HG03378 (cell line): ENCODE measurements around the gene LVRN.

Source experiments
- ATAC-seq: cut with Tn5 transposase; IDR thresholded peaks from one replicate; pipeline ENCODE4 v1.9.1; 2021; ENCODE audit warnings: mild to moderate bottlenecking, moderate library complexity; ENCODE audit not compliant: unreplicated experiment

LVRN gene

GRCh38 chr5:115961381-115962238 lies 665 bp upstream of the LVRN start:
- no peak for ATAC-seq

- ATAC-seq = no peak
These were observed 509 bp downstream of the LVRN start for GRCh38 chr5:115962565-115963402.

- no peak for ATAC-seq
These were observed 1.3 kb downstream of the LVRN start for GRCh38 chr5:115963566-115963965.

GRCh38 chr5:115968770-115969169 lies 6.5 kb downstream of the LVRN start:
- ATAC-seq = no peak

- ATAC-seq = peak; percentile 70
These were observed 14.8 kb downstream of the LVRN start for GRCh38 chr5:115977096-115977495.

- ATAC-seq = no peak
These were observed 15.7 kb downstream of the LVRN start for GRCh38 chr5:115977988-115978387.

GRCh38 chr5:115978779-115979178 lies 16.5 kb downstream of the LVRN start:
- ATAC-seq = no peak

- no peak for ATAC-seq
These were observed 17.1 kb downstream of the LVRN start for GRCh38 chr5:115979201-115980041.

- no peak for ATAC-seq
These were observed 21.2 kb downstream of the LVRN start for GRCh38 chr5:115983519-115983918.

- ATAC-seq = no peak
These were observed 23.8 kb downstream of the LVRN start for GRCh38 chr5:115985802-115986757.

GRCh38 chr5:115988002-115988401 lies 25.7 kb downstream of the LVRN start:
- no peak for ATAC-seq

- no peak for ATAC-seq
These were observed 30.6 kb downstream of the LVRN start for GRCh38 chr5:115992848-115993350.

- no peak for ATAC-seq
These were observed 33.1 kb downstream of the LVRN start for GRCh38 chr5:115995351-115995750.

- ATAC-seq = no peak
These were observed 40.0 kb downstream of the LVRN start for GRCh38 chr5:116002116-116002906.

GRCh38 chr5:116004248-116004647 lies 42.0 kb downstream of the LVRN start:
- no peak for ATAC-seq

GRCh38 chr5:116009806-116010205 lies 47.5 kb downstream of the LVRN start:
- no peak for ATAC-seq

GRCh38 chr5:116011046-116011445 lies 48.8 kb downstream of the LVRN start:
- no peak for ATAC-seq

- no peak for ATAC-seq
These were observed 51.0 kb downstream of the LVRN start for GRCh38 chr5:116013207-116013785.

- ATAC-seq = no peak
These were observed 51.7 kb downstream of the LVRN start for GRCh38 chr5:116013936-116014335.
